ENCODE measurements around the gene SCUBE1. TPM values are rescaled to one million over a fixed set of nuclear protein-coding genes. Genes with fewer than 3 reads are reported as not detected.

Gene SCUBE1
- total RNA-seq, 1 experiment from 2014 or later, result 0.54 TPM

GRCh38 chr22:43310311-43310710 lies 32.9 kb downstream of the SCUBE1 start:
- CTCF ChIA-PET, result no interaction called here
- TF ChIP-seq, protein P1, sequence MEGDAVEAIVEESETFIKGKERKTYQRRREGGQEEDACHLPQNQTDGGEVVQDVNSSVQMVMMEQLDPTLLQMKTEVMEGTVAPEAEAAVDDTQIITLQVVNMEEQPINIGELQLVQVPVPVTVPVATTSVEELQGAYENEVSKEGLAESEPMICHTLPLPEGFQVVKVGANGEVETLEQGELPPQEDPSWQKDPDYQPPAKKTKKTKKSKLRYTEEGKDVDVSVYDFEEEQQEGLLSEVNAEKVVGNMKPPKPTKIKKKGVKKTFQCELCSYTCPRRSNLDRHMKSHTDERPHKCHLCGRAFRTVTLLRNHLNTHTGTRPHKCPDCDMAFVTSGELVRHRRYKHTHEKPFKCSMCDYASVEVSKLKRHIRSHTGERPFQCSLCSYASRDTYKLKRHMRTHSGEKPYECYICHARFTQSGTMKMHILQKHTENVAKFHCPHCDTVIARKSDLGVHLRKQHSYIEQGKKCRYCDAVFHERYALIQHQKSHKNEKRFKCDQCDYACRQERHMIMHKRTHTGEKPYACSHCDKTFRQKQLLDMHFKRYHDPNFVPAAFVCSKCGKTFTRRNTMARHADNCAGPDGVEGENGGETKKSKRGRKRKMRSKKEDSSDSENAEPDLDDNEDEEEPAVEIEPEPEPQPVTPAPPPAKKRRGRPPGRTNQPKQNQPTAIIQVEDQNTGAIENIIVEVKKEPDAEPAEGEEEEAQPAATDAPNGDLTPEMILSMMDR (IDR thresholded peaks at IDR 0.05; ENCODE audit: unreplicated experiment), result no peak
- no peak for DNase-seq
- BruUV-seq (replicated peaks), result no TSS peak
- no peaks in the 10 kb centered on the region for H3K4me1 Mint-ChIP-seq (ENCODE audit: low read depth, unreplicated experiment)
- no peaks in the 10 kb centered on the region for H3K9me3 Mint-ChIP-seq (ENCODE audit: low read depth, unreplicated experiment)
- H3K27me3 Mint-ChIP-seq (ENCODE audit: unreplicated experiment), result peaks cover 90% of the 10 kb centered on the region
- H3K27ac Mint-ChIP-seq (ENCODE audit: unreplicated experiment), result no peak overlapping the region
- H3K36me3 Mint-ChIP-seq (ENCODE audit: insufficient read depth, unreplicated experiment), result no peaks in the 10 kb centered on the region
- intact Hi-C loops (cut with micrococcal nuclease; ENCODE audit: unreplicated experiment), result no loop called here
- H3K4me3 Mint-ChIP-seq (ENCODE audit: low read depth, unreplicated experiment), result no peak overlapping the region

DNA sequence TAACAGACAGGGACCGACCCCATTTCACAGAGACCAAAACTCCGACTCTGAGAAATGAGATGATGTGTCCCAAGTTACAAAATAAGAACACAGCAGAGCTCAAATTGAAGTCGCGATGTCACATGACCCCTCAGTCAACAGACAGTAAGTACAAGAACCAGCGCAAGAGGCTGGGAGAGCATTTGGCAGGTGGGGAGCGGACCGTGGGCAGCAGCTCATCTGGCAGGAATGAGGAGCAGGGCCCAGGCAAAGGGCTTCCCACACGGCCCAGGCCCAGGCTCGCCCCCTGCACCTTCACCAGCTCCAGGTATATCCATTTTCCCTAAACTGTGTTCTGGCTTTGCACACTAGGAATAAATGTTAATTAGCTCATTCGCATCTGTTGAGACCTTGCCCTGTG lies 34.3 kb downstream of the SCUBE1 start:
- H3K9me3 Mint-ChIP-seq (ENCODE audit: low read depth, unreplicated experiment), result no peaks in the 10 kb centered on the region
- intact Hi-C loops (cut with micrococcal nuclease; ENCODE audit: unreplicated experiment), result no loop called here
- no peak overlapping the region for H3K4me3 Mint-ChIP-seq (ENCODE audit: low read depth, unreplicated experiment)
- H3K4me1 Mint-ChIP-seq (ENCODE audit: low read depth, unreplicated experiment), result no peaks in the 10 kb centered on the region
- TF ChIP-seq, protein P1 (IDR thresholded peaks at IDR 0.05; ENCODE audit: unreplicated experiment), result no peak
- DNase-seq, result no peak
- peaks cover 90% of the 10 kb centered on the region for H3K27me3 Mint-ChIP-seq (ENCODE audit: unreplicated experiment)
- CTCF ChIA-PET, result interaction anchor here (1.0 kb wide), 1 partner anchor 15 kb away, joined by 3 read pairs; no protein-coding TSS in a partner anchor
- no TSS peak for BruUV-seq (replicated peaks)
- H3K36me3 Mint-ChIP-seq (ENCODE audit: insufficient read depth, unreplicated experiment), result no peaks in the 10 kb centered on the region
- H3K27ac Mint-ChIP-seq (ENCODE audit: unreplicated experiment), result no peak overlapping the region

DNA sequence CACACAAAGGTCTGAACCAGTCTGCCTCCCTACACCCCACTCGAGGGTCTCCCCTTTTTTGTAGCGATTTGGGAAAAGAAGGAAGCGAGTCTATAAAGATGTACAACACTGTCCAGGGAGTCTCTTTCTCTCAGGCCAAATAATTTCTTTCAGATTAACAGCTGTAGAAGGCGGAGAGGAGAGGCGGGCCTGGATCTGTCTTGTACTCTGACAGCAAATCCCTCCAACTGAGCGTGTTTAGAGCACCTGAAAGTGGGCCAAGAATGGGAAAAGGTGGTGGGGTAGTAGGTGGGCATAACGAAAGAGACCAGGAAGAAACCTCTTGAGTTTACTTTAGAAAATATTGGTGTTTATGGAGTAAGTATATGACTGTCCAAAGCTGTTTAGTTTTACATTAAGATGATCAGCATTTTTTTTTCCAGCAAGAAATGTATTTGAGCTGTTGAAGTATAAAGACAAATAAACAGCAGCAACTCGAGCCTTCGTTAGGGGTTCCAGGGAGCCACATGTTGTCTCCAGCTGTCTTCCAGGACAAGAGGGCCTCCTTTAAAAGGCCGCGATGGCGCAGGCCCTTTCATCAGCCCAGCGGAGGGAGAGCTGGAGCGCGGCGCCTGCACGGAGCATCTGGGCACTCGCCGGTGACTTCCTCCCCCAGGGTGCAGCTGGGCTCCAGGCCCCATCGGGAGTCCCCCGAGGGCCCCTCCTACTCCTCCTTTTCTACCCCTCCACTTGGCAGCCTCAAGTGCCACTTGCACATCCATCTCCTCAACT lies 34.9 kb downstream of the SCUBE1 start:
- peaks cover 90% of the 10 kb centered on the region for H3K27me3 Mint-ChIP-seq (ENCODE audit: unreplicated experiment)

DNA sequence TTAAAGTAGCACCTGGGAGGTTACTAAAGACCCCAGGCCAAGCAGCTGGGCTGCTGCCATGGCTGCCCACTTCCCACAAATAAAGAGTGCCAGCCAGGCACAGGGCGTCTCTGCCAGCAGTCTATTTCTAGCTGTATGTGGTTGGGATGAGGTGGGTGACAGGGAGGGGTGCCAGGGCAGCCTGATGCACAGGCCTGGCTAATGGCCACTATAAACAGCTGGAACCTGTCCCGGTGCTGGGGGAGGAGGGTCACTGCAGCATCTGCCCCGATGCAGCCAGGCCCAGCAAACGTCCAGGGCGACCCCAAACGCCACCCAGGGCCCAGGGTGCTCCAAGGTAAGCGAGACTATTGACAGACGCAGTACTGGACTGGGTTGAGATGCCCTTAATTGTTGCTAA lies 37.4 kb downstream of the SCUBE1 start:
- Mint-ChIP-seq H3K4me3 (ENCODE audit: low read depth, unreplicated experiment) (no peak overlapping the region), H3K4me1 (ENCODE audit: low read depth, unreplicated experiment) (no peaks in the 10 kb centered on the region), H3K27me3 (ENCODE audit: unreplicated experiment) (peaks cover 96% of the 10 kb centered on the region), H3K36me3 (ENCODE audit: insufficient read depth, unreplicated experiment) (no peaks in the 10 kb centered on the region), H3K9me3 (ENCODE audit: low read depth, unreplicated experiment) (no peaks in the 10 kb centered on the region), H3K27ac (ENCODE audit: unreplicated experiment) (no peak overlapping the region)
- TF ChIP-seq, protein P1 (IDR thresholded peaks at IDR 0.05; ENCODE audit: unreplicated experiment), result no peak
- intact Hi-C loops (cut with micrococcal nuclease; ENCODE audit: unreplicated experiment), result no loop called here
- DNase-seq, result no peak
- BruUV-seq (replicated peaks), result no TSS peak
- CTCF ChIA-PET, result no interaction called here

More for the DNA sequence above, 34.9 kb downstream of the SCUBE1 start:
- Mint-ChIP-seq H3K9me3 (ENCODE audit: low read depth, unreplicated experiment) (no peaks in the 10 kb centered on the region), H3K27ac (ENCODE audit: unreplicated experiment) (no peak overlapping the region), H3K36me3 (ENCODE audit: insufficient read depth, unreplicated experiment) (no peaks in the 10 kb centered on the region), H3K4me1 (ENCODE audit: low read depth, unreplicated experiment) (no peaks in the 10 kb centered on the region), H3K4me3 (ENCODE audit: low read depth, unreplicated experiment) (no peak overlapping the region)
- no TSS peak for BruUV-seq (replicated peaks)
- DNase-seq, result no peak
- intact Hi-C loops (cut with micrococcal nuclease; ENCODE audit: unreplicated experiment), result no loop called here
- CTCF ChIA-PET, result interaction anchor here (0.6 to 1.0 kb wide), 2 partner anchors 11 to 15 kb away, joined by 3 read pairs; no protein-coding TSS in a partner anchor
- TF ChIP-seq, protein P1 (IDR thresholded peaks at IDR 0.05; ENCODE audit: unreplicated experiment), result no peak
